Activated CD8-positive, alpha-beta memory T cell treated with anti-CD3 and anti-CD28 coated beads, Interleukin-2, amount 50 U/mL, for 4 hours (primary cell): ENCODE data around the gene NUAK2.
"Not testable (repeated sequence)": the region's sequence is repeated elsewhere in the genome, so short reads cannot be mapped to it uniquely, and the experiment has no call there.

Experiments used
- DNase-seq: peaks from one replicate; pipeline ENCODE4 v3.0.0-alpha.2; 2020

Gene NUAK2

GRCh38 chr1:205321162-205321958 is at the start of gene NUAK2:
TSS of gene NUAK2 (minus strand) at chr1:205321745. CDS start at chr1:205321628, 117 bp downstream.
- DNase-seq, result peak; percentile 86

- DNase-seq, result no peak
Observed at GRCh38 chr1:205370780-205371179, 49.2 kb upstream of the NUAK2 start.

- no peak for DNase-seq
Observed at GRCh38 chr1:205369701-205370123, 48.2 kb upstream of the NUAK2 start.

- DNase-seq, result no peak
Observed at GRCh38 chr1:205368478-205368877, 46.9 kb upstream of the NUAK2 start.

- DNase-seq, result no peak
Observed at GRCh38 chr1:205365945-205366463, 44.5 kb upstream of the NUAK2 start.

GRCh38 chr1:205365086-205365485 is 43.5 kb upstream of the NUAK2 start:
- not testable (repeated sequence) for DNase-seq

GRCh38 chr1:205360891-205361290 is 39.3 kb upstream of the NUAK2 start:
- DNase-seq, result no peak

- no peak for DNase-seq
Observed at GRCh38 chr1:205359771-205360565, 38.4 kb upstream of the NUAK2 start.

GRCh38 chr1:205358579-205358978 is 37.0 kb upstream of the NUAK2 start:
- DNase-seq, result no peak

GRCh38 chr1:205357567-205357966 is 36.0 kb upstream of the NUAK2 start:
- no peak for DNase-seq

GRCh38 chr1:205356440-205357139 is 35.0 kb upstream of the NUAK2 start, which contains the start of gene KLHDC8A:
TSS of gene KLHDC8A (minus strand) at chr1:205356922. CDS start at chr1:205343604, 13,318 bp downstream.
- no peak for DNase-seq

GRCh38 chr1:205355075-205355453 is 33.5 kb upstream of the NUAK2 start:
- no peak for DNase-seq

- DNase-seq, result peak; percentile 62
Observed at GRCh38 chr1:205354259-205355074, 32.9 kb upstream of the NUAK2 start.

GRCh38 chr1:205353612-205354011 is 32.1 kb upstream of the NUAK2 start:
- no peak for DNase-seq

GRCh38 chr1:205353191-205353590 is 31.6 kb upstream of the NUAK2 start:
- DNase-seq, result no peak

GRCh38 chr1:205351984-205352713 is 30.6 kb upstream of the NUAK2 start:
- no peak for DNase-seq

GRCh38 chr1:205350691-205351141 is 29.2 kb upstream of the NUAK2 start:
- no peak for DNase-seq

GRCh38 chr1:205350124-205350523 is 28.6 kb upstream of the NUAK2 start:
- DNase-seq, result no peak

GRCh38 chr1:205348554-205349487 is 27.3 kb upstream of the NUAK2 start:
- DNase-seq, result no peak

- no peak for DNase-seq
Observed at GRCh38 chr1:205346956-205347574, 25.5 kb upstream of the NUAK2 start.
